Panc1 (cell line): ENCODE data around the gene SNUPN. TPM values are rescaled to one million over a fixed set of nuclear protein-coding genes. Genes with fewer than 3 reads are reported as not detected.
A peak's percentile ranks its signal among the peaks of the same experiment; 100 is the strongest.

Experiments
- ATAC-seq: fragments of 200-7000 bp; cut with Tn5 transposase; 2 replicates; pipeline ENCODE4 v1.9.1; 2020; ENCODE audit warnings: mild to moderate bottlenecking, moderate library complexity
- BruUV-seq: library from RNA; stranded (reverse); fragments of 400-500 nt; replicated peaks from 2 replicates; lab custom pipeline; 2021; lab: Mats Ljungman, UMichigan
- CTCF ChIA-PET: fragments of 300-600 bp; sonication (Branson Sonifier 250); formaldehyde crosslinking; loops from one replicate; lab custom pipeline; 2022; ENCODE audit warnings: antibody characterized with exemption; lab: Charles Lee
- POLR2A ChIA-PET: fragments of 300-600 bp; sonication (Branson Sonifier 250); formaldehyde crosslinking; loops from one replicate; lab custom pipeline; 2022; ENCODE audit warnings: antibody characterized with exemption; lab: Charles Lee
- DNase-seq: peaks from one replicate; pipeline ENCODE4 v3.0.0-alpha.2; 2010; ENCODE audit warnings: low read depth, low spot score
- H3K27ac ChIP-seq: 2 replicates; pipeline ENCODE4 v1.5.1; 2011; ENCODE audit warnings: mild to moderate bottlenecking, low read length, inconsistent platforms
- H3K27me3 ChIP-seq: fragments of 200-500 bp; sonication (Bioruptor generic); 2 replicates; pipeline ENCODE4 v1.6.0; 2014; ENCODE audit warnings: low read length, inconsistent platforms; ENCODE audit not compliant: control insufficient read depth, insufficient read depth
- H3K36me3 ChIP-seq: fragments of 200-500 bp; sonication (Bioruptor generic); 2 replicates; pipeline ENCODE4 v1.5.1; 2014; ENCODE audit warnings: inconsistent platforms, mild to moderate bottlenecking, low read length, moderate library complexity; ENCODE audit not compliant: control insufficient read depth, insufficient read depth
- H3K4me1 ChIP-seq: 2 replicates; pipeline ENCODE4 v1.5.1; 2011; ENCODE audit warnings: inconsistent platforms, mild to moderate bottlenecking, low read length, moderate library complexity; ENCODE audit not compliant: control insufficient read depth, insufficient read depth
- H3K4me3 ChIP-seq, 2 experiments: 2 replicates each; pipeline ENCODE4 v1.5.1; 2011 to 2012; ENCODE audit warnings: low read depth in 2 of 2, low read length in 2 of 2, mild to moderate bottlenecking in 2 of 2, inconsistent platforms in 1 of 2, moderate library complexity in 1 of 2
- H3K9me3 ChIP-seq: fragments of 200-500 bp; sonication (Bioruptor generic); 2 replicates; pipeline ENCODE4 v1.5.1; 2014; ENCODE audit warnings: low read depth, mild to moderate bottlenecking, inconsistent platforms, low read length, moderate library complexity; ENCODE audit not compliant: control insufficient read depth, insufficient read depth
- REST ChIP-seq, 2 experiments: IDR thresholded peaks; 2 replicates each; pipeline ENCODE4 v1.6.1; 2011 to 2012; ENCODE audit warnings: low read depth in 2 of 2, control low read depth in 1 of 2, low read length in 1 of 2, mild to moderate bottlenecking in 1 of 2, moderate library complexity in 1 of 2; ENCODE audit not compliant: insufficient read depth in 1 of 2
- SIN3A ChIP-seq: IDR thresholded peaks from 2 replicates; pipeline ENCODE4 v1.6.1; 2012; ENCODE audit warnings: low read depth, mild to moderate bottlenecking, low read length, moderate library complexity, borderline replicate concordance; ENCODE audit not compliant: insufficient read depth
- in situ Hi-C: cut with HindIII; loops from 2 replicates; pipeline ENCODE4 v1.10.0; 2016; ENCODE audit warnings: low sequenced_read_pairs, low pct_unique_long_range_greater_than_20kb
- intact Hi-C: fragments of 100-400 bp; cut with micrococcal nuclease; formaldehyde crosslinking; loops from one replicate; pipeline ENCODE4 v1.10.0; 2022; ENCODE audit not compliant: unreplicated experiment
- total RNA-seq: library from RNA; stranded (reverse); gene quantifications from one replicate; pipeline ENCODE4 v1.2.1, GENCODE V29; 2021; ENCODE audit not compliant: unreplicated experiment

Gene SNUPN
- total RNA-seq, 1 experiment from 2014 or later = 52.1 TPM

- POLR2A ChIA-PET = interaction anchor here (0.6 kb wide), 1 partner anchor 42 kb away, joined by 12 read pairs; no protein-coding TSS in a partner anchor
- peak overlapping the region; percentile 95 for H3K27ac ChIP-seq
- H3K36me3 ChIP-seq = no peaks in the 10 kb centered on the region; the same call in 1 of the 2 replicates
- peak; percentile 7; the same call in 1 of the 2 replicates for ATAC-seq
- TF ChIP-seq SIN3A = 0 out of 2 replicates have a peak, but pooled peaks have one; percentile 46
- TF ChIP-seq REST (IDR thresholded peaks at IDR 0.05; ENCODE audit: insufficient read depth in 1 of 2, low read depth in 2 of 2, low read length in 1 of 2) = no peak
- intact Hi-C loops (no loop called here), in situ Hi-C loops (no loop called here)
- no peak for DNase-seq
- BruUV-seq = TSS peak; percentile 71
- H3K4me3 ChIP-seq = peak overlapping the region; percentile 86 to 98
- CTCF ChIA-PET = interaction anchor here (0.5 kb wide), 1 partner anchor 18 kb away, joined by 7 read pairs; no protein-coding TSS in a partner anchor
- H3K9me3 ChIP-seq = no peaks in the 10 kb centered on the region
- peaks cover 16% of the 10 kb centered on the region for H3K4me1 ChIP-seq
- H3K27me3 ChIP-seq = no peaks in the 10 kb centered on the region
Measured at GRCh38 chr15:75577401-75578172, 47.9 kb downstream of the SNUPN start.

GRCh38 chr15:75573648-75574384 lies 51.7 kb downstream of the SNUPN start:
- Histone ChIP-seq H3K27ac (no peak overlapping the region), H3K4me1 (peaks cover 11% of the 10 kb centered on the region), H3K27me3 (no peaks in the 10 kb centered on the region), H3K4me3 (no peak overlapping the region), H3K9me3 (no peaks in the 10 kb centered on the region), H3K36me3 (no peaks in the 10 kb centered on the region; the same call in 1 of the 2 replicates)
- no TSS peak for BruUV-seq
- intact Hi-C loops = no loop called here
- POLR2A ChIA-PET = no interaction called here
- CTCF ChIA-PET = no interaction called here
- in situ Hi-C loops = no loop called here
- ATAC-seq (no peak), DNase-seq (no peak)
- TF ChIP-seq SIN3A = no peak
- TF ChIP-seq REST (IDR thresholded peaks at IDR 0.05; ENCODE audit: insufficient read depth in 1 of 2, low read depth in 2 of 2, low read length in 1 of 2) = no peak
